Neural cell (in vitro differentiated cells): ENCODE measurements around the gene GTF2IRD1.

Source experiments
- CTCF ChIP-seq: fragments of 450-650 bp; IDR thresholded peaks from 2 replicates; pipeline ENCODE4 v1.5.1; 2014; ENCODE audit warnings: antibody characterized with exemption, mild to moderate bottlenecking, moderate library complexity; ENCODE audit not compliant: poor library complexity, severe bottlenecking
- EP300 ChIP-seq: fragments of 450-650 bp; conservative IDR thresholded peaks from 2 replicates; pipeline ENCODE4 v1.6.1; 2014; ENCODE audit warnings: antibody characterized with exemption, mild to moderate bottlenecking, moderate library complexity; ENCODE audit not compliant: poor library complexity, severe bottlenecking
- EZH2 ChIP-seq: fragments of 200-600, 300-800 bp; shearing (Covaris generic), sonication (generic); IDR thresholded peaks from 2 replicates; pipeline ENCODE4 v1.6.1; 2014; ENCODE audit warnings: antibody characterized with exemption, low read length, borderline replicate concordance, mild to moderate bottlenecking; ENCODE audit not compliant: insufficient read depth, poor library complexity, severe bottlenecking
- MXI1 ChIP-seq: fragments of 450-650 bp; conservative IDR thresholded peaks from 2 replicates; pipeline ENCODE4 v1.6.1; 2014; ENCODE audit warnings: antibody characterized with exemption, mild to moderate bottlenecking; ENCODE audit not compliant: poor library complexity, severe bottlenecking
- POLR2AphosphoS5 ChIP-seq: IDR thresholded peaks from 2 replicates; pipeline ENCODE4 v1.6.1; 2012
- RAD21 ChIP-seq: fragments of 450-650 bp; conservative IDR thresholded peaks from 2 replicates; pipeline ENCODE4 v1.6.1; 2014; ENCODE audit warnings: antibody characterized with exemption, mild to moderate bottlenecking, moderate library complexity
- REST ChIP-seq: IDR thresholded peaks from 2 replicates; pipeline ENCODE4 v1.6.1; 2012; ENCODE audit warnings: borderline replicate concordance
- SMC3 ChIP-seq: fragments of 450-650 bp; conservative IDR thresholded peaks from 2 replicates; pipeline ENCODE4 v1.6.1; 2014; ENCODE audit warnings: antibody characterized with exemption, mild to moderate bottlenecking, moderate library complexity; ENCODE audit not compliant: poor library complexity
- TAF1 ChIP-seq: IDR thresholded peaks from 2 replicates; pipeline ENCODE4 v1.6.1; 2012; ENCODE audit warnings: low read depth

- TF ChIP-seq CTCF (no peak), EP300 (no peak), EZH2 (no peak), REST (no peak), RAD21 (no peak), MXI1 (no peak), POLR2AphosphoS5 (no peak), TAF1 (no peak), SMC3 (no peak)
These were observed 39.6 kb downstream of the GTF2IRD1 start for GRCh38 chr7:74493295-74493694.
